B cell (primary cell): ENCODE data around the gene XPC. TPM values are rescaled to one million over a fixed set of nuclear protein-coding genes. Genes with fewer than 3 reads are reported as not detected.

Source experiments
- ATAC-seq: fragments of 200-7000 bp; cut with Tn5 transposase; one replicate; pipeline ENCODE4 v1.10.0; 2021; ENCODE audit warnings: low read depth, mild to moderate bottlenecking, moderate number of reproducible peaks, moderate library complexity
- CTCF ChIA-PET: fragments of 350-600 bp; sonication (Branson Sonifier 250); formaldehyde crosslinking; loops from one replicate; lab custom pipeline; 2021; ENCODE audit warnings: antibody characterized with exemption, inconsistent platforms; lab: Charles Lee
- POLR2A ChIA-PET: fragments of 350-600 bp; sonication (Branson Sonifier 250); formaldehyde crosslinking; loops from one replicate; lab custom pipeline; 2021; ENCODE audit warnings: antibody characterized with exemption; lab: Charles Lee
- DNase-seq: peaks from one replicate; pipeline ENCODE4 v3.0.0; 2013
- H2AFZ ChIP-seq: 2 replicates; pipeline ENCODE4 v1.6.1; 2012; ENCODE audit warnings: mild to moderate bottlenecking, low read depth, low read length; ENCODE audit not compliant: insufficient read depth, poor library complexity, severe bottlenecking
- H3K27ac ChIP-seq, 2 donors: 1 replicate in 1 of 2; 2 replicates in 1 of 2; pipeline ENCODE4 v1.5.1; 2012 to 2013; ENCODE audit warnings: low read length in 2 of 2, mild to moderate bottlenecking in 2 of 2, moderate library complexity in 1 of 2
- H3K27me3 ChIP-seq, 4 experiments: fragments of 200-600 bp in 1 of 4; sonication (generic) in 1 of 4; replicated peaks in 1 of 4; 1 replicate in 2 of 4; 2 replicates in 2 of 4; pipeline versions ENCODE4 v1.6.1 to v1.7.0; 2013 to 2016; ENCODE audit warnings: low read length in 3 of 4, mild to moderate bottlenecking in 2 of 4, mixed read lengths in 1 of 4, moderate library complexity in 1 of 4; ENCODE audit not compliant: insufficient read depth in 4 of 4, control insufficient read depth in 3 of 4; ENCODE audit errors: control extremely low read depth in 1 of 4
- H3K36me3 ChIP-seq, 2 experiments: replicated peaks in 1 of 2; 1 replicate in 1 of 2; 2 replicates in 1 of 2; pipeline versions ENCODE4 v1.6.1 to v1.7.1; 2013; ENCODE audit warnings: low read length in 1 of 2; ENCODE audit not compliant: insufficient read depth in 2 of 2, control insufficient read depth in 1 of 2; ENCODE audit errors: control extremely low read depth in 1 of 2, extremely low read depth in 1 of 2
- H3K4me1 ChIP-seq, 2 donors: fragments of 200-600 bp in 1 of 2; sonication (generic) in 1 of 2; 1 replicate in 1 of 2; 2 replicates in 1 of 2; pipeline versions ENCODE4 v1.5.1 to v1.6.1; 2013 to 2017; ENCODE audit warnings: low read length in 2 of 2; ENCODE audit not compliant: control insufficient read depth in 2 of 2, insufficient read depth in 2 of 2
- H3K4me2 ChIP-seq: replicated peaks from 2 replicates; pipeline ENCODE3; 2012; ENCODE audit warnings: mild to moderate bottlenecking, low read depth, low read length; ENCODE audit not compliant: poor library complexity, severe bottlenecking
- H3K4me3 ChIP-seq, 5 experiments: fragments of 200-600 bp in 1 of 5; sonication (generic) in 1 of 5; 1 replicate in 3 of 5; 2 replicates in 2 of 5; pipeline versions ENCODE4 v1.5.1 to v1.7.0; 2011 to 2016; ENCODE audit warnings: low read length in 4 of 5, mild to moderate bottlenecking in 4 of 5, low read depth in 2 of 5, control low read depth in 1 of 5, moderate library complexity in 1 of 5; ENCODE audit not compliant: insufficient read depth in 1 of 5; ENCODE audit errors: control extremely low read depth in 1 of 5, extremely low read depth in 1 of 5
- H3K79me2 ChIP-seq: fragments of 200-600 bp; sonication (generic); one replicate; pipeline ENCODE4 v1.6.0; 2016; ENCODE audit warnings: low read length; ENCODE audit not compliant: control insufficient read depth, insufficient read depth
- H3K9ac ChIP-seq: fragments of 200-600 bp; sonication (generic); 2 replicates; pipeline ENCODE4 v1.6.1; 2017; ENCODE audit warnings: mild to moderate bottlenecking, low read length, moderate library complexity
- H3K9me3 ChIP-seq, 3 donors: one replicate each; pipeline versions ENCODE4 v1.6.1 to v1.7.1; 2013; ENCODE audit warnings: low read length in 2 of 3; ENCODE audit not compliant: control insufficient read depth in 2 of 3, insufficient read depth in 1 of 3; ENCODE audit errors: control extremely low read depth in 1 of 3
- H4K20me1 ChIP-seq: 2 replicates; pipeline ENCODE4 v1.6.0; 2012; ENCODE audit warnings: mild to moderate bottlenecking, low read length; ENCODE audit not compliant: insufficient read depth, control insufficient read depth, poor library complexity, severe bottlenecking
- H3K27ac Mint-ChIP-seq: one replicate; pipeline ENCODE4 v1.8.0; 2021; ENCODE audit warnings: mixed read lengths
- H3K27me3 Mint-ChIP-seq: one replicate; pipeline ENCODE4 v1.8.0; 2021; ENCODE audit warnings: mixed read lengths
- H3K4me1 Mint-ChIP-seq: one replicate; pipeline ENCODE4 v1.8.0; 2021; ENCODE audit warnings: mixed read lengths
- H3K4me3 Mint-ChIP-seq: one replicate; pipeline ENCODE4 v1.8.0; 2021; ENCODE audit warnings: mixed read lengths
- H3K9me3 Mint-ChIP-seq: one replicate; pipeline ENCODE4 v1.8.0; 2022; ENCODE audit warnings: mixed read lengths; ENCODE audit not compliant: insufficient read depth
- EZH2 ChIP-seq: IDR thresholded peaks from 2 replicates; pipeline ENCODE4 v1.6.1; 2012; ENCODE audit warnings: borderline replicate concordance, low read depth, mild to moderate bottlenecking, moderate library complexity, low read length; ENCODE audit not compliant: insufficient read depth, poor library complexity, severe bottlenecking
- WGBS: methylation state at CpG from one replicate; pipeline ENCODE4 v1.1.5; 2013; ENCODE audit warnings: missing lambda C conversion rate; ENCODE audit not compliant: insufficient coverage; 5-methylcytosine and 5-hydroxymethylcytosine counted together
- intact Hi-C: fragments of 100-400 bp; cut with micrococcal nuclease; formaldehyde crosslinking; loops from one replicate; pipeline ENCODE4 v1.10.0; 2022
- polyA plus RNA-seq: library from polyadenylated mRNA; depleted of rRNA; stranded (reverse); fragments of >200 nt; gene quantifications from 2 replicates; pipeline ENCODE4 v1.2.3, GENCODE V29; 2012
- total RNA-seq, 2 donors: library from RNA; stranded (reverse); fragments of 120-200 nt in 1 of 2; gene quantifications; 1 replicate in 1 of 2; 2 replicates in 1 of 2; pipeline versions ENCODE4 v1.2.3 to v1.2.4, GENCODE V29; 2013 to 2022
- TF ChIP-seq, protein P1 (sequence below): fragments of 200-600 bp; IDR thresholded peaks from one replicate; pipeline ENCODE4 v1.8.0; 2022; ENCODE audit warnings: antibody characterized with exemption, mild to moderate bottlenecking

The XPC gene
- total and polyA plus RNA-seq, 2 donors (not counting 1 experiment from before 2014, with no cell fraction given): 22.5 to 67.6 TPM

DNA sequence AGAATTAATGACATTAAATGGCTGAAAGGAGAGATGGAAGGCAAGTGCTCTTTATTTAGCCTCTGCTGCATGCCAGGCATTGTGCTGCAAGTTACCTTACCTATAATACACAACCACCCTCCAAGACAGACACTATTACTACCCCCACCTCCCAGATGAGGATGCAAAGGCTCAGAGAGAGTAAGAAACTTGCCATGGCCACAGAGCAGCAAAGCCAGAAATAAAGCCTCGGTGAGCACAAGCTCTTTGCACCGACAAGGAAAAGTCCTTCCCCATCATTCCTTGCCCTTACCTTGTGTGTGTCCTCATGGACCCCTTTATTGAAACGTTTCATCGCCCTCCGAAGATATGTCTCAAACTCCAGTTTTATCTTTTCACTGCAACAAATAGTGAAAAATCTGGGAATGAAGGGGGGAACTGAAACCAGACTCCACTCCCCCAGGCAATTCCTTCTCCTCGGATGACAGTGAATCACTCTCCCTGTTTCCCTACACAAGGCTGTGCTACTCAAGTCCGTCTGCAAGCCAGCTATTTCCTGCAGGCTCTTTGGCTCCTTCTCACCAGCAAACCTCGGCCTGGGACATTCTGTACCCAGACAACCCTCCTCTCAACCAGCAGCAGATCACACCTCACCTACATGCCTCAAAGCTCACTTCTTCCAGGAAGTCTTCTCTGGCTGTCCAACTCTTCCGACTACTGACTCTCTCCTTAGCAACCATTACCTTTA lies 11.4 kb downstream of the XPC start:
- Histone ChIP-seq H2AFZ (no peak overlapping the region), H3K4me3 (no peak overlapping the region), H3K9me3 (peaks cover 0 to 4% (median 2%) of the 10 kb centered on the region in 3 donors), H3K9ac (no peak overlapping the region), H3K79me2 (peaks cover 35% of the 10 kb centered on the region), H3K27me3 (no peaks in the 10 kb centered on the region), H3K36me3 (peaks cover 3 to 97% of the 10 kb centered on the region in 2 experiments), H3K27ac (no peak overlapping the region), H3K4me1 (no peaks in the 10 kb centered on the region), H4K20me1 (no peaks in the 10 kb centered on the region), H3K4me2 (no peak overlapping the region)
- DNase-seq (no peak), ATAC-seq (no peak)
- peaks cover 2% of the 10 kb centered on the region for H3K9me3 Mint-ChIP-seq
- intact Hi-C loops: no loop called here
- peaks cover 5% of the 10 kb centered on the region for H3K4me1 Mint-ChIP-seq
- H3K27ac Mint-ChIP-seq: no peak overlapping the region
- ChIA-PET POLR2A (no interaction called here), CTCF (no interaction called here)
- no peaks in the 10 kb centered on the region for H3K27me3 Mint-ChIP-seq
- WGBS: 98% methylated on average over 5 of the region's 9 CpGs
- TF ChIP-seq, protein P1, sequence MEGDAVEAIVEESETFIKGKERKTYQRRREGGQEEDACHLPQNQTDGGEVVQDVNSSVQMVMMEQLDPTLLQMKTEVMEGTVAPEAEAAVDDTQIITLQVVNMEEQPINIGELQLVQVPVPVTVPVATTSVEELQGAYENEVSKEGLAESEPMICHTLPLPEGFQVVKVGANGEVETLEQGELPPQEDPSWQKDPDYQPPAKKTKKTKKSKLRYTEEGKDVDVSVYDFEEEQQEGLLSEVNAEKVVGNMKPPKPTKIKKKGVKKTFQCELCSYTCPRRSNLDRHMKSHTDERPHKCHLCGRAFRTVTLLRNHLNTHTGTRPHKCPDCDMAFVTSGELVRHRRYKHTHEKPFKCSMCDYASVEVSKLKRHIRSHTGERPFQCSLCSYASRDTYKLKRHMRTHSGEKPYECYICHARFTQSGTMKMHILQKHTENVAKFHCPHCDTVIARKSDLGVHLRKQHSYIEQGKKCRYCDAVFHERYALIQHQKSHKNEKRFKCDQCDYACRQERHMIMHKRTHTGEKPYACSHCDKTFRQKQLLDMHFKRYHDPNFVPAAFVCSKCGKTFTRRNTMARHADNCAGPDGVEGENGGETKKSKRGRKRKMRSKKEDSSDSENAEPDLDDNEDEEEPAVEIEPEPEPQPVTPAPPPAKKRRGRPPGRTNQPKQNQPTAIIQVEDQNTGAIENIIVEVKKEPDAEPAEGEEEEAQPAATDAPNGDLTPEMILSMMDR: no peak
- TF ChIP-seq EZH2: no peak
- no peak overlapping the region for H3K4me3 Mint-ChIP-seq

GRCh38 chr3:14162178-14162577 lies 16.2 kb downstream of the XPC start:
- H3K4me1 Mint-ChIP-seq: no peaks in the 10 kb centered on the region
- intact Hi-C loops: loop anchor here (5.0 kb wide), 1 partner anchor 40 kb away; the partner anchor contains the start of gene CHCHD4
- CTCF ChIA-PET: no interaction called here
- no peaks in the 10 kb centered on the region for H3K27me3 Mint-ChIP-seq
- H3K4me3 Mint-ChIP-seq: no peak overlapping the region
- no peaks in the 10 kb centered on the region for H4K20me1 ChIP-seq
- ATAC-seq (no peak), DNase-seq (no peak)
- H3K9me3 Mint-ChIP-seq: peaks cover 10% of the 10 kb centered on the region
- H3K27ac Mint-ChIP-seq: no peak overlapping the region
- H3K9ac ChIP-seq: no peak overlapping the region
- peaks cover 7% of the 10 kb centered on the region for H3K79me2 ChIP-seq
- no peak overlapping the region for H3K4me2 ChIP-seq
- H3K9me3 ChIP-seq: peaks cover 0 to 13% (median 12%) of the 10 kb centered on the region in 3 donors
- H3K27ac ChIP-seq: no peak overlapping the region
- H2AFZ ChIP-seq: no peak overlapping the region
- no peaks in the 10 kb centered on the region for H3K27me3 ChIP-seq
- TF ChIP-seq EZH2: no peak
- TF ChIP-seq, protein P1: no peak
- peaks cover 31 to 97% of the 10 kb centered on the region in 2 experiments for H3K36me3 ChIP-seq
- no CpG with 5 or more reads among the region's 2 CpGs for WGBS
- POLR2A ChIA-PET: no interaction called here
- H3K4me1 ChIP-seq: no peaks in the 10 kb centered on the region
- no peak overlapping the region for H3K4me3 ChIP-seq
